ENCODE data around the gene LAMA5. TPM values are rescaled to one million over a fixed set of nuclear protein-coding genes. Genes with fewer than 3 reads are reported as not detected.

LAMA5 gene
- polyA plus RNA-seq, 3 donors, result 0.05 TPM; not detected in 2

DNA sequence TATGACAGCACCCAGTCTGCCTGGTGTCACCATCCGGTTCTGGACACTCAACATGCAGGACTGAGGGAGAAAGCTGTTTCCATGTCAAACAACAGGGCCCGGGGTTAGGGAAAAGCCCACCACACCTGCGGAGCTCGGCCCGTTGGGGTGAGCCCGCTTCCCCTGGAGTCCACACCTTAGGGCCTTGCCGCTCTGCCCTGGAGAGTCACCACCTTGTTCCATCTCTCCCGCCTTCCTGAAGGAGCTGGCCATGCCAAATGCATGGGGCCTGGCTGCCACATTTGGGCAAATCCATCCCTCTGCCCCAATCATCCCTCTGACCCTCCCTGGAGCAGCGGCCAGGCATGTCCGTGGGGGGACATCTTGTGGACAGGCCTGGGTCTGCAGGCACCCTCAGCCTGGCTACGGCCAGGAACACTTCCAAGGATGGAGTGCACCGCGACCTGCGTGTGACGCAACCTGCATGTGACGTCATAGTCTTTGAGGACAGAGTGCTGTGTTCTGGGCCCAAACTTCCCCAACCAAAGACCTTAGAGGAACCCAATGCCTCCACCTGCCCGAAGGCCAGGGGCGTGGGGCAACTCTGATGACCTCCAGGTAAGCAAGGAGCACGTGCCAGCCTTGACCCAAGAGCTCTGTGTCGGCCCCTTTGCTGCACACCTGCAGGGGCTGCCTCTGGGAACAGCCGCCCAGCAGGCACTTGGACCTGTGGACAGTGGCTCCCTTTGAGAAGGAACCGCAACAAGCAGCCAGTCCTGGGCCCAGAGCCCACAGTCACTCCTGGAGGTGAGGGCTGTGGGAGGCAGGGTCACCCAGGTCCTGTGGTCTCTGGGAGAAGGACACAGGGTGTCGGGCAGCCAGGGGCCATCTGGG, 38.2 kb upstream of the LAMA5 start:
- intact Hi-C loops (cut with micrococcal nuclease), result loop anchor here (5.0 to 10.0 kb wide), 3 partner anchors 171 to 392 kb away; partner anchors contain the start of genes MRGBP (in 2 of the 2) and OSBPL2 (in 1 of the 2)
- WGBS (ENCODE audit: insufficient coverage), result 73% methylated on average over 19 of the region's 23 CpGs
- H3K4me3 ChIP-seq (replicated peaks in 1 of 3; ENCODE audit: low read depth in 2 of 3, low read length in 3 of 3), result peak overlapping the region in 1 of 3 experiments; percentile 79
- H3K9ac ChIP-seq (ENCODE audit: insufficient read depth, low read length, poor library complexity, severe bottlenecking), result peak overlapping the region; percentile 78
- peak; percentile 39 to 71 (median 45) for DNase-seq
- Mint-ChIP-seq H3K9me3 (no peaks in the 10 kb centered on the region), H3K27me3 (ENCODE audit: low read depth in 3 of 3) (peaks cover 11 to 14% (median 13%) of the 10 kb centered on the region in 3 donors), H3K27ac (peak overlapping the region in 6 of 7 donors; percentile 26 to 80 (median 42)), H3K4me3 (peak overlapping the region; percentile 72 to 79), H3K36me3 (peaks cover 9 to 22% of the 10 kb centered on the region in 2 donors), H3K4me1 (peaks cover 34% of the 10 kb centered on the region)
- peak overlapping the region; percentile 88 for H3K4me2 ChIP-seq (replicated peaks; ENCODE audit: extremely low read depth, low read length, poor library complexity, severe bottlenecking)
- H3K9me3 ChIP-seq (replicated peaks in 1 of 2; ENCODE audit: control insufficient read depth in 1 of 2, insufficient read depth in 1 of 2, low read length in 2 of 2), result no peaks in the 10 kb centered on the region
- peaks cover 23% of the 10 kb centered on the region for H3K79me2 ChIP-seq (ENCODE audit: insufficient read depth, low read length)
- no peak overlapping the region for H2AFZ ChIP-seq (ENCODE audit: insufficient read depth, low read depth, low read length, poor library complexity, severe bottlenecking)
- H3K4me1 ChIP-seq (ENCODE audit: control insufficient read depth in 1 of 2, insufficient read depth in 2 of 2, low read length in 2 of 2), result peaks cover 30 to 39% of the 10 kb centered on the region in 2 donors
- peaks cover 3 to 9% of the 10 kb centered on the region in 2 donors for H3K36me3 ChIP-seq (replicated peaks in 1 of 2; ENCODE audit: control insufficient read depth in 1 of 2, insufficient read depth in 2 of 2, low read length in 2 of 2)
- peaks cover 10% of the 10 kb centered on the region for H4K20me1 ChIP-seq (ENCODE audit: insufficient read depth, low read length)
- H3K27me3 ChIP-seq (ENCODE audit: control insufficient read depth in 2 of 2, insufficient read depth in 2 of 2, low read length in 2 of 2), result peaks cover 0 to under 1% of the 10 kb centered on the region in 2 donors
- no peak for TF ChIP-seq CTCF (IDR thresholded peaks at IDR 0.05)
- peak overlapping the region; percentile 1 to 70 for H3K27ac ChIP-seq (ENCODE audit: low read depth in 1 of 2, low read length in 2 of 2)

DNA sequence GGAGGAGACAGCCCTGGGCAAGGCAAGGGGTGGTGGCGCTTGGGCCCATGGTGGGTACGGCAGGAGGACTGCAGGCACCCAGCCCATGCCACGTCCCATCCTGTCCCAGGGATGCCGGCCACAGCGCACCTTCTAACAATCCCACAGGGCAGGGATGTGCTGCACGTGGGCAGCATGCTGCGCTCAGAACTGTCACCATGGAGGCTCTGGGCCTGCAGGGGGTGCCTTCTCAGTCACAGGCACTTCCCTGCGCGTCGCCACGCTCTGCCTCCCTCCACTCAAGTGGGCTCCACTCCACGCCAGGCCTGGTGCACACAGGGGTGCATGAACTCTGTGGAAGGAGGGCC, 37.6 kb upstream of the LAMA5 start:
- TF ChIP-seq CTCF (IDR thresholded peaks at IDR 0.05), result no peak
- H3K4me3 Mint-ChIP-seq, result no peak overlapping the region
- intact Hi-C loops (cut with micrococcal nuclease), result loop anchor here (5.0 to 10.0 kb wide), 3 partner anchors 170 to 393 kb away; partner anchors contain the start of genes MRGBP (in 2 of the 2) and OSBPL2 (in 1 of the 2)
- peaks cover 9 to 24% of the 10 kb centered on the region in 2 donors for H3K36me3 Mint-ChIP-seq
- WGBS (ENCODE audit: insufficient coverage), result 95% methylated on average over 11 of the region's 12 CpGs
- no peak for DNase-seq
- Histone ChIP-seq H3K36me3 (replicated peaks in 1 of 2; ENCODE audit: control insufficient read depth in 1 of 2, insufficient read depth in 2 of 2, low read length in 2 of 2) (peaks cover 3 to 9% of the 10 kb centered on the region in 2 donors), H3K27ac (ENCODE audit: low read depth in 1 of 2, low read length in 2 of 2) (peak overlapping the region in 1 of 2 donors; percentile 5), H3K4me2 (replicated peaks; ENCODE audit: extremely low read depth, low read length, poor library complexity, severe bottlenecking) (no peak overlapping the region), H3K4me1 (ENCODE audit: control insufficient read depth in 1 of 2, insufficient read depth in 2 of 2, low read length in 2 of 2) (peaks cover 26 to 33% of the 10 kb centered on the region in 2 donors), H3K4me3 (replicated peaks in 1 of 3; ENCODE audit: low read depth in 2 of 3, low read length in 3 of 3) (no peak overlapping the region), H3K9ac (ENCODE audit: insufficient read depth, low read length, poor library complexity, severe bottlenecking) (no peak overlapping the region), H3K9me3 (replicated peaks in 1 of 2; ENCODE audit: control insufficient read depth in 1 of 2, insufficient read depth in 1 of 2, low read length in 2 of 2) (no peaks in the 10 kb centered on the region), H3K27me3 (ENCODE audit: control insufficient read depth in 2 of 2, insufficient read depth in 2 of 2, low read length in 2 of 2) (no peaks in the 10 kb centered on the region), H4K20me1 (ENCODE audit: insufficient read depth, low read length) (peaks cover 10% of the 10 kb centered on the region), H2AFZ (ENCODE audit: insufficient read depth, low read depth, low read length, poor library complexity, severe bottlenecking) (no peak overlapping the region), H3K79me2 (ENCODE audit: insufficient read depth, low read length) (peaks cover 23% of the 10 kb centered on the region)
- H3K27me3 Mint-ChIP-seq (ENCODE audit: low read depth in 3 of 3), result peaks cover 8 to 13% (median 10%) of the 10 kb centered on the region in 3 donors
- H3K4me1 Mint-ChIP-seq, result peaks cover 28% of the 10 kb centered on the region
- peak overlapping the region in 1 of 7 donors; percentile 42 for H3K27ac Mint-ChIP-seq
- H3K9me3 Mint-ChIP-seq, result no peaks in the 10 kb centered on the region
